ENCODE results near the gene CTNNA3.

GRCh38 chr10:66860376-66860945, 835.5 kb downstream of the CTNNA3 start:
- TF ChIP-seq CTCF (IDR thresholded peaks at IDR 0.05; ENCODE audit: extremely low read depth in 1 of 2, insufficient read depth in 1 of 2, low read depth in 1 of 2, low read length in 2 of 2) (no peak), EZH2 (IDR thresholded peaks at IDR 0.05; ENCODE audit: borderline replicate concordance, low read depth, low read length, severe bottlenecking) (no peak), GATA2 (IDR thresholded peaks at IDR 0.05; ENCODE audit: insufficient read depth, insufficient read length, low read depth, low read length) (no peak)
- TF ChIP-seq, protein P1, sequence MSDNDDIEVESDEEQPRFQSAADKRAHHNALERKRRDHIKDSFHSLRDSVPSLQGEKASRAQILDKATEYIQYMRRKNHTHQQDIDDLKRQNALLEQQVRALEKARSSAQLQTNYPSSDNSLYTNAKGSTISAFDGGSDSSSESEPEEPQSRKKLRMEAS (IDR thresholded peaks at IDR 0.05; ENCODE audit: insufficient read depth, insufficient read length), result no peak
